ENCODE results near the gene RYK.

DNA sequence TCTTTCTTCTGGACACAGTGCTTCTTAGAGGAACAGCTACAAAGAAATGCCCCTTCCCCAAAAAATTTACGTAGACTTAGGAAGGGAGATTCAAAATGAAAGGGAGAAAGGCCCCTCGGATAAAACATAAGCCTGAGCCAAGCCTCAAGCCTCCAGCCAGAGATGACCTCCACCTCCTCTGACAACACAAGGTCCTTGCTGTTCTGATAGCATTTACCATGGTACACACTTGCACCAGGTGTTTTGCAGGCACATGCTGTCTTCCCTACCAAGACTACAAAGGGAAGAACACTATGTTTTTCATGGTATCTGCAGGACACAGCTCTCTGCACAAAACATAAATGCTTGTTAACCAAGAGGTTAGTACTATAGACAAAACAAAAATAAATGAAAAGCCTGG lies 27.8 kb downstream of the RYK start:
- no peak for TF ChIP-seq POLR2A (IDR thresholded peaks at IDR 0.05)
- TF ChIP-seq, protein P1, sequence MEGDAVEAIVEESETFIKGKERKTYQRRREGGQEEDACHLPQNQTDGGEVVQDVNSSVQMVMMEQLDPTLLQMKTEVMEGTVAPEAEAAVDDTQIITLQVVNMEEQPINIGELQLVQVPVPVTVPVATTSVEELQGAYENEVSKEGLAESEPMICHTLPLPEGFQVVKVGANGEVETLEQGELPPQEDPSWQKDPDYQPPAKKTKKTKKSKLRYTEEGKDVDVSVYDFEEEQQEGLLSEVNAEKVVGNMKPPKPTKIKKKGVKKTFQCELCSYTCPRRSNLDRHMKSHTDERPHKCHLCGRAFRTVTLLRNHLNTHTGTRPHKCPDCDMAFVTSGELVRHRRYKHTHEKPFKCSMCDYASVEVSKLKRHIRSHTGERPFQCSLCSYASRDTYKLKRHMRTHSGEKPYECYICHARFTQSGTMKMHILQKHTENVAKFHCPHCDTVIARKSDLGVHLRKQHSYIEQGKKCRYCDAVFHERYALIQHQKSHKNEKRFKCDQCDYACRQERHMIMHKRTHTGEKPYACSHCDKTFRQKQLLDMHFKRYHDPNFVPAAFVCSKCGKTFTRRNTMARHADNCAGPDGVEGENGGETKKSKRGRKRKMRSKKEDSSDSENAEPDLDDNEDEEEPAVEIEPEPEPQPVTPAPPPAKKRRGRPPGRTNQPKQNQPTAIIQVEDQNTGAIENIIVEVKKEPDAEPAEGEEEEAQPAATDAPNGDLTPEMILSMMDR (IDR thresholded peaks at IDR 0.05): no peak
